ENCODE results near the gene EML4.

The EML4 gene

DNA sequence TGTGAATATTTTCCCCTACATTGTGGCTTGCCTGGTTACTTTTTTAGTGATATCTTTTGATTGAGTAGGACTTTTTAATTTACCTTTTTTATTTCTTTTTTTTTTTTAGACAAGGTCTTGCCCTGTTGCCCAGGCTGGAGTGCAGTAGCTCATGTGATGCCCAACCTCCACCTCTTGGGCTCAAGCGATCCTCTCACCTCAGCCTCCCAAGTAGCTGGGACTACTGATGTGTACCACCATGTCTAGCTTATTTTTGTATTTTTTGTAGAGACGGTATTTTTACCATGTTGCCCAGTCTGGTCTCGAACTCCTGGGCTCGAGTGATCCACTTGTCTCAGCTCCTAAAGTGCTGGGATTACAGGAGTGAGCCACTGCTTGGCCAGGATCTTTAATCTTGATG is 25.3 kb downstream of the EML4 start:
- TF ChIP-seq, protein P1, sequence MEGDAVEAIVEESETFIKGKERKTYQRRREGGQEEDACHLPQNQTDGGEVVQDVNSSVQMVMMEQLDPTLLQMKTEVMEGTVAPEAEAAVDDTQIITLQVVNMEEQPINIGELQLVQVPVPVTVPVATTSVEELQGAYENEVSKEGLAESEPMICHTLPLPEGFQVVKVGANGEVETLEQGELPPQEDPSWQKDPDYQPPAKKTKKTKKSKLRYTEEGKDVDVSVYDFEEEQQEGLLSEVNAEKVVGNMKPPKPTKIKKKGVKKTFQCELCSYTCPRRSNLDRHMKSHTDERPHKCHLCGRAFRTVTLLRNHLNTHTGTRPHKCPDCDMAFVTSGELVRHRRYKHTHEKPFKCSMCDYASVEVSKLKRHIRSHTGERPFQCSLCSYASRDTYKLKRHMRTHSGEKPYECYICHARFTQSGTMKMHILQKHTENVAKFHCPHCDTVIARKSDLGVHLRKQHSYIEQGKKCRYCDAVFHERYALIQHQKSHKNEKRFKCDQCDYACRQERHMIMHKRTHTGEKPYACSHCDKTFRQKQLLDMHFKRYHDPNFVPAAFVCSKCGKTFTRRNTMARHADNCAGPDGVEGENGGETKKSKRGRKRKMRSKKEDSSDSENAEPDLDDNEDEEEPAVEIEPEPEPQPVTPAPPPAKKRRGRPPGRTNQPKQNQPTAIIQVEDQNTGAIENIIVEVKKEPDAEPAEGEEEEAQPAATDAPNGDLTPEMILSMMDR (IDR thresholded peaks at IDR 0.05; ENCODE audit: extremely low read depth, missing control alignments), result no peak
- DNase-seq (ENCODE audit: low spot score), result no peak

DNA sequence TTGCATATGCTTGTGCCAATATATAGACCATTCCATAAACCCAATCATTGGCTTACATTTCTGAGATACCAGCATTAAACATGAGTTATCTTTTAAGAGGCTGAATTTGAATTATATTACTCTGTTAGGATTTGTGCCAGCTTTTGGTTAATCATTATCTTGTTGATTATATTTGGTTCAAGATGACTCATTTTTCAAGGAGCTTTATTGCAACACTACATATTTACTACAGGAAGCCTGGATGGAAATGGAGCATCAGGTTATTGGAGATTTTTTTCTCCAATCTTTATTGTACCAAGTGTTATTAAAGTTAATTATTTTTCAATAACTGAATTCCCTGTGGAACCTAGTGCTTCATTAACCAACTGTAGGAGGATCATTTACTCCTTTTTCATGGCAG is 26.4 kb downstream of the EML4 start:
- TF ChIP-seq, protein P1 (IDR thresholded peaks at IDR 0.05; ENCODE audit: extremely low read depth, missing control alignments), result no peak
- no peak for DNase-seq (ENCODE audit: low spot score)

DNA sequence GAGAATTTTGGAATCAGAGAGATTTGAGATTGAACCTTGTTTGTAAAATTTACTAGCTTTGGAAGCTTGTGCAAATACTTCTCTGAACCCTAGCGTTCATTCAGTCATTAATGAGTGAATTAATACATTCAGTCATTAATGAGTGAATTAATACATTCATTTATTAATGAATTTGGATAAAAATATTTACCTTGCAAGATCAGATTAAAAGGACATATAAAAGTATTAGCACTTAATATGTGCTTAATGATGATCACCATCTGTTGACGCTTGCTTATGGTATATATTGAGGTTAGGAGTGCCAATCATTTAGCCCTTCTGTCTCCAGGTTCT is 26.9 kb downstream of the EML4 start:
- no peak for DNase-seq (ENCODE audit: low spot score)
- TF ChIP-seq, protein P1 (IDR thresholded peaks at IDR 0.05; ENCODE audit: extremely low read depth, missing control alignments), result no peak

DNA sequence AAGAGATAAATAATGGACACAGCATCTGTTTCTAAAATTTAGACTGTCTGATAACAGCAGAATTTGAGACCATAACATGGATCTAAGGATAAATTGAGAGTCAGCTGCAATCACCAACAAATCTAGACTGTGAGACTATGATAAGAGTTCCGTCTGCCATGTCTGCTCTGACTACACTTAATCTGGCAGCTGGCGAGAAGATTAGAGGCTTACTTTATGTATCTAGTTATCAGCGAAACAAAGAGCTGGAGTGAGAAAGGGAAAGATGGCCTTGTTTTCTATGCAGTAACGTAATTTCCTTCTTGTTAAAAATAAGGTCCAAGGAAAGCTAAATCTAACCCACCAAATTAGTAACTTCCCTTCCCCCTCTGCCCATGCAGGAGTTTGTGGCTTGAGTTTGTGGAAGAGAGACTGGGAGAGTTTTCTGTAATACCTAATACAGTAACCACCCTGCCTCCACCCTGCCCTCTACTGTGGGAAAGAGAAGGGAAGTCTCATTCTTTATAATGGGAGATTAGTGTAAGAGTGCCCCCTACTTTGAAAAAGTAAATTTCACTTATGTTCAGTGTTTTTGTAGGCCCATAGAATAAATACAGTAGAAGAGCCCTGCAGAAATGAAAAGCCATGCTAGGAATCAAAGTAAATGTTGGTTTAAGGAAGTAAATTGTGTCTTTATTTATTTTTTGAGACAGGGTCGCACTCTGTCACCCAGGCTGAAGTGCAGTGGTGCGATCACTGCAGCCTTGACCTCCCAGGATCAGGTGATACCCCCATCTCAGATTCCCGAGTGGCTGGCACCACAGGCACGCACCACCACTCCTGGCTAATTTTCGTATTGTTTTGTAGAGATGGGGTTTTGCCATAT is 27.5 kb downstream of the EML4 start:
- TF ChIP-seq, protein P1 (IDR thresholded peaks at IDR 0.05; ENCODE audit: extremely low read depth, missing control alignments), result peak; percentile 13
- DNase-seq (ENCODE audit: low spot score), result peak; percentile 30

DNA sequence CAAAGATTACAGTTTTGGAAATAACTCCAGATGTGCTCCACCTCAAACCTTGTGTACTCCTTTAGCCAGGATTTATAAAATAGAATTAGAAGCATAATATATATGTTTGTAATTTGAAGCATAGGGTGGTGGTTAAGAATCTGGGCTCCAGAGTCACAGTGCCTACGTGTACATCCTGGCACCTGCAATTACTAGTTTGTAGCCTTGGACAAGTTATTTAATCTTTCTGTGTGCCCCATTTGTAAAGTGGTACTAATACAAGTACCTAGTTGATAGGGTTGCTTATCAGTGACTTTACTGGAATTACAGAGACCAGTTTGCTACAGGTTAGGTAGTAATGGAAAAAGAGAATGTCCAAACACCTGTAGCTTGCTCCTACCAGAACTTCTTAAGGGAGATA is 28.6 kb downstream of the EML4 start:
- TF ChIP-seq, protein P1 (IDR thresholded peaks at IDR 0.05; ENCODE audit: extremely low read depth, missing control alignments), result no peak
- no peak for DNase-seq (ENCODE audit: low spot score)

DNA sequence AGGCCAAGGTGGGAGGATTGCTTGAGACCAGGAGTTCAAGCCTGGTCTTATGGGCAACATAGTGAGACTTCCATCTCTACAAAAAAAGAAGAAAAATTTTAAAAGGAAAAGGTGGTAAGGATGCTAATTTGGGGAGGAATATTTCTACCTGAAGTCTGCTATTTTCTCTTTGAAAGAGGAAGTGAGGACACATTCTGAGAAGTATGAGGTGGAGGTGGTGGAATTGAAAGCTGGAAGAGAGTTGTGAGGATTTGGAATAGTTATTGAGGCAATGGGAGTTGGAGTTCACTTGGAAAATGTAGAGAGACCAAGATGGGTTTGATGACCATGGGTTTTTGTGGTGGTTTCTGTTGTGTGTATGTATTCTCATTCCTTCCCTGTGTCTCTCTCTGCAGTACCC is 29.3 kb downstream of the EML4 start:
- no peak for DNase-seq (ENCODE audit: low spot score)
- TF ChIP-seq, protein P1 (IDR thresholded peaks at IDR 0.05; ENCODE audit: extremely low read depth, missing control alignments), result no peak

DNA sequence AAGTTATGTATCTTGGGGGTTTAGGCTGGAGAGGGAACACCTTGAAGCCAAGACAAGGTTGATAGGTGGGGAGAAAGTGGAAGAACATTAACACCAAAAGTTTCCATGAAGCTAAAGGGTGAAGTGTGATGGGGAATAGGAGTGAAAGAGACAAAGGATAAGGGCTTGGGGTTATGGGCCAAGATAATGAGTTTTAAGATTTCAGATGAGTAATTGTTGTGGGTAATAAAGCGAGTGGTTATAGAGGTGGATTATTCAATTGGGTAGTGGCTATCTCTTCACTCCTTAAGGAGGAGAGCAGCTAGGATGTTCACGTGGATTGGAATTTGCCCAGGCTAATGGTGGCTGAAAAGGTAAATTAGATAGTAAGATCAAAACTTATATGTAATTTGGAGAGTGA is 29.8 kb downstream of the EML4 start:
- TF ChIP-seq, protein P1 (IDR thresholded peaks at IDR 0.05; ENCODE audit: extremely low read depth, missing control alignments), result no peak
- DNase-seq (ENCODE audit: low spot score), result no peak

Measured in GM20000 (cell line).